Stimulated activated CD8-positive, alpha-beta memory T cell treated with anti-CD3 and anti-CD28 coated beads, Interleukin-4, amount 100 ng/mL, for 48 hours (primary cell): ENCODE results near the gene USP12.
A peak's percentile ranks its signal among the peaks of the same experiment; 100 is the strongest.
"Not testable (repeated sequence)": the region's sequence is repeated elsewhere in the genome, so short reads cannot be mapped to it uniquely, and the experiment has no call there.

Experiments used
- DNase-seq: peaks from one replicate; pipeline ENCODE4 v3.0.0-alpha.2; 2020

Gene USP12

GRCh38 chr13:27147530-27148170 is 24.0 kb downstream of the USP12 start:
- no peak for DNase-seq

GRCh38 chr13:27141746-27142145 is 29.9 kb downstream of the USP12 start:
- DNase-seq, result no peak

- DNase-seq, result not testable (repeated sequence)
Observed at GRCh38 chr13:27141159-27141558, 30.5 kb downstream of the USP12 start.

GRCh38 chr13:27140060-27140459 is 31.6 kb downstream of the USP12 start:
- DNase-seq, result no peak

- DNase-seq, result no peak
Observed at GRCh38 chr13:27139565-27139964, 32.0 kb downstream of the USP12 start.

GRCh38 chr13:27138457-27139093 is 33.0 kb downstream of the USP12 start:
- no peak for DNase-seq

GRCh38 chr13:27137759-27138158 is 33.9 kb downstream of the USP12 start:
- no peak for DNase-seq

GRCh38 chr13:27135023-27135422 is 36.6 kb downstream of the USP12 start:
- no peak for DNase-seq

GRCh38 chr13:27133889-27134288 is 37.7 kb downstream of the USP12 start:
- DNase-seq, result no peak

- DNase-seq, result no peak
Observed at GRCh38 chr13:27132538-27132937, 39.1 kb downstream of the USP12 start.

GRCh38 chr13:27131906-27132305 is 39.7 kb downstream of the USP12 start:
- no peak for DNase-seq

GRCh38 chr13:27130979-27131623 is 40.5 kb downstream of the USP12 start:
- DNase-seq, result peak; percentile 76

- DNase-seq, result no peak
Observed at GRCh38 chr13:27130223-27130978, 41.2 kb downstream of the USP12 start.

- DNase-seq, result no peak
Observed at GRCh38 chr13:27128825-27129627, 42.6 kb downstream of the USP12 start.

GRCh38 chr13:27126859-27127258 is 44.8 kb downstream of the USP12 start:
- DNase-seq, result no peak

- no peak for DNase-seq
Observed at GRCh38 chr13:27125357-27126282, 46.0 kb downstream of the USP12 start.

- no peak for DNase-seq
Observed at GRCh38 chr13:27124571-27124970, 47.0 kb downstream of the USP12 start.

GRCh38 chr13:27123445-27123844 is 48.2 kb downstream of the USP12 start:
- DNase-seq, result not testable (repeated sequence)

GRCh38 chr13:27122036-27122435 is 49.6 kb downstream of the USP12 start:
- DNase-seq, result no peak

- no peak for DNase-seq
Observed at GRCh38 chr13:27120811-27121210, 50.8 kb downstream of the USP12 start.

GRCh38 chr13:27120011-27120410 is 51.6 kb downstream of the USP12 start:
- no peak for DNase-seq
